T-cell (primary cell): ENCODE measurements around the gene ARHGAP25. TPM values are rescaled to one million over a fixed set of nuclear protein-coding genes. Genes with fewer than 3 reads are reported as not detected.

ENCODE experiments used
- ATAC-seq, 4 experiments: fragments of 200-7000 bp in 3 of 4; fragments of 150-1000 bp in 1 of 4; cut with Tn5 transposase; replicated peaks in 1 of 4; 1 replicate in 3 of 4; 2 replicates in 1 of 4; pipeline ENCODE4 v1.10.0; 2021; ENCODE audit warnings: moderate library complexity in 3 of 4, mild to moderate bottlenecking in 2 of 4, moderate number of reproducible peaks in 1 of 4
- CTCF ChIA-PET, 2 donors: fragments of 300-600 bp; sonication (Branson Sonifier 250); formaldehyde crosslinking; loops; one replicate each; lab custom pipeline; 2022; ENCODE audit warnings: antibody characterized with exemption in 2 of 2; lab: Charles Lee
- POLR2A ChIA-PET, 2 donors: fragments of 300-600 bp; sonication (Branson Sonifier 250); formaldehyde crosslinking; loops; one replicate each; lab custom pipeline; 2022; ENCODE audit warnings: antibody characterized with exemption in 2 of 2; lab: Charles Lee
- DNase-seq, 35 experiments: peaks; one replicate each; pipeline versions ENCODE4 v3.0.0 to v3.0.0-alpha.2; 2013 to 2023
- H3K27ac ChIP-seq: one replicate; pipeline ENCODE4 v1.5.1; 2013; ENCODE audit warnings: low read length
- H3K27me3 ChIP-seq, 2 experiments: replicated peaks in 1 of 2; 1 replicate in 1 of 2; 2 replicates in 1 of 2; pipeline versions ENCODE4 v1.6.1 to v1.7.0; 2013; ENCODE audit warnings: low read length in 1 of 2, mixed read lengths in 1 of 2; ENCODE audit not compliant: control insufficient read depth in 2 of 2, insufficient read depth in 2 of 2; ENCODE audit errors: extremely low read depth in 1 of 2
- H3K36me3 ChIP-seq, 2 donors: 1 replicate in 1 of 2; 2 replicates in 1 of 2; pipeline versions ENCODE4 v1.6.1 to v1.7.0; 2013; ENCODE audit warnings: low read length in 1 of 2; ENCODE audit not compliant: control insufficient read depth in 2 of 2, insufficient read depth in 1 of 2; ENCODE audit errors: extremely low read depth in 1 of 2
- H3K4me1 ChIP-seq, 2 experiments: 1 replicate in 1 of 2; 2 replicates in 1 of 2; pipeline versions ENCODE4 v1.6.1 to v1.7.0; 2013; ENCODE audit warnings: low read length in 2 of 2, mixed read lengths in 1 of 2; ENCODE audit not compliant: insufficient read depth in 2 of 2, control insufficient read depth in 1 of 2; ENCODE audit errors: extremely low read depth in 1 of 2
- H3K4me3 ChIP-seq, 2 donors: 1 replicate in 1 of 2; 2 replicates in 1 of 2; pipeline versions ENCODE4 v1.5.1 to v1.7.0; 2013; ENCODE audit warnings: mild to moderate bottlenecking in 2 of 2, low read length in 1 of 2, moderate library complexity in 1 of 2; ENCODE audit not compliant: control insufficient read depth in 1 of 2; ENCODE audit errors: extremely low read depth in 1 of 2
- H3K9me3 ChIP-seq: 2 replicates; pipeline ENCODE4 v1.7.0; 2013
- H3K27ac Mint-ChIP-seq, 2 donors: one replicate each; pipeline ENCODE4 v1.8.0; 2020 to 2021; ENCODE audit warnings: mild to moderate bottlenecking in 2 of 2, mixed read lengths in 2 of 2
- H3K27me3 Mint-ChIP-seq, 2 donors: one replicate each; pipeline ENCODE4 v1.8.0; 2021 to 2022; ENCODE audit warnings: mixed read lengths in 2 of 2
- H3K36me3 Mint-ChIP-seq: one replicate; pipeline ENCODE4 v1.8.0; 2021; ENCODE audit warnings: mixed read lengths
- H3K4me1 Mint-ChIP-seq, 3 donors: one replicate each; pipeline ENCODE4 v1.8.0; 2020 to 2022; ENCODE audit warnings: mixed read lengths in 3 of 3, mild to moderate bottlenecking in 1 of 3
- H3K4me3 Mint-ChIP-seq, 3 donors: one replicate each; pipeline ENCODE4 v1.8.0; 2020 to 2022; ENCODE audit warnings: mild to moderate bottlenecking in 3 of 3, mixed read lengths in 3 of 3, moderate library complexity in 3 of 3
- H3K9me3 Mint-ChIP-seq, 3 donors: one replicate each; pipeline ENCODE4 v1.8.0; 2020 to 2022; ENCODE audit warnings: mixed read lengths in 3 of 3
- WGBS: methylation state at CpG from one replicate; pipeline ENCODE4 v1.1.5; 2013; ENCODE audit warnings: missing lambda C conversion rate; ENCODE audit not compliant: insufficient coverage; 5-methylcytosine and 5-hydroxymethylcytosine counted together
- total RNA-seq, 35 experiments: library from RNA in 6 of 35; stranded (reverse) in 6 of 35; fragments of 120-200 nt in 1 of 35; gene quantifications; one replicate each; pipeline versions ENCODE4 v1.2.1 to v1.2.4 and lab custom pipeline; 2013 to 2026

Gene ARHGAP25
- total RNA-seq, 5 donors from 2014 or later (not counting 1 experiment from before 2014, with no cell fraction given): 103 to 134 (median 123) TPM

GRCh38 chr2:68828887-68829708 lies 94.5 kb downstream of the ARHGAP25 start:
- Histone ChIP-seq H3K4me3 (peak overlapping the region in 1 of 2 donors; percentile 4), H3K27ac (peak overlapping the region; percentile 80), H3K27me3 (no peaks in the 10 kb centered on the region), H3K4me1 (peaks cover 23 to 47% of the 10 kb centered on the region in 2 experiments), H3K36me3 (peaks cover 6 to 42% of the 10 kb centered on the region in 2 donors), H3K9me3 (no peaks in the 10 kb centered on the region)
- Mint-ChIP-seq H3K27me3 (no peaks in the 10 kb centered on the region), H3K36me3 (peaks cover 27% of the 10 kb centered on the region), H3K4me3 (peak overlapping the region; percentile 64 to 86 (median 64)), H3K9me3 (no peaks in the 10 kb centered on the region), H3K27ac (peak overlapping the region; percentile 96 to 99), H3K4me1 (peaks cover 63 to 81% (median 78%) of the 10 kb centered on the region in 3 donors)
- ATAC-seq: peak; percentile 75 to 88 (median 82)
- CTCF ChIA-PET: interaction anchor here (0.5 to 2.2 kb wide), 12 partner anchors 8 to 669 kb away, joined by 3 to 13 read pairs (median 3); partner anchors contain the start of gene ARHGAP25 (in 1 of the 2)
- peak; percentile 45 to 85 (median 72) for DNase-seq
- WGBS: 9% methylated on average over 9 of the region's 10 CpGs
- POLR2A ChIA-PET: interaction anchor here (0.5 to 1.0 kb wide), 4 partner anchors 79 to 94 kb away, joined by 3 to 5 read pairs (median 4); partner anchors contain the start of gene ARHGAP25 (in 1 of the 2)

- Mint-ChIP-seq H3K36me3 (peaks cover 21% of the 10 kb centered on the region), H3K4me1 (peaks cover 63 to 81% (median 78%) of the 10 kb centered on the region in 3 donors), H3K27me3 (no peaks in the 10 kb centered on the region), H3K4me3 (peak overlapping the region; percentile 64 to 86 (median 64)), H3K27ac (peak overlapping the region; percentile 96 to 99), H3K9me3 (no peaks in the 10 kb centered on the region)
- Histone ChIP-seq H3K4me3 (peak overlapping the region in 1 of 2 donors; percentile 4), H3K4me1 (peaks cover 23 to 47% of the 10 kb centered on the region in 2 experiments), H3K9me3 (no peaks in the 10 kb centered on the region), H3K36me3 (peaks cover 6 to 37% of the 10 kb centered on the region in 2 donors), H3K27me3 (no peaks in the 10 kb centered on the region), H3K27ac (peak overlapping the region; percentile 80)
- 25% methylated on average over 1 of the region's 2 CpGs for WGBS
- ATAC-seq (peak in 2 of 4 experiments; percentile 24 to 45), DNase-seq (peak in 2 of 35 experiments; percentile 10 to 46)
- CTCF ChIA-PET: interaction anchor here (0.6 to 2.2 kb wide), 10 partner anchors 10 to 366 kb away, joined by 3 to 13 read pairs (median 3); partner anchors contain the start of gene ARHGAP25 (in 1 of the 2)
- POLR2A ChIA-PET: interaction anchor here (0.5 to 1.0 kb wide), 4 partner anchors 80 to 95 kb away, joined by 3 to 5 read pairs (median 4); partner anchors contain the start of gene ARHGAP25 (in 1 of the 2)
These were observed 95.1 kb downstream of the ARHGAP25 start for GRCh38 chr2:68829749-68830148.

DNA sequence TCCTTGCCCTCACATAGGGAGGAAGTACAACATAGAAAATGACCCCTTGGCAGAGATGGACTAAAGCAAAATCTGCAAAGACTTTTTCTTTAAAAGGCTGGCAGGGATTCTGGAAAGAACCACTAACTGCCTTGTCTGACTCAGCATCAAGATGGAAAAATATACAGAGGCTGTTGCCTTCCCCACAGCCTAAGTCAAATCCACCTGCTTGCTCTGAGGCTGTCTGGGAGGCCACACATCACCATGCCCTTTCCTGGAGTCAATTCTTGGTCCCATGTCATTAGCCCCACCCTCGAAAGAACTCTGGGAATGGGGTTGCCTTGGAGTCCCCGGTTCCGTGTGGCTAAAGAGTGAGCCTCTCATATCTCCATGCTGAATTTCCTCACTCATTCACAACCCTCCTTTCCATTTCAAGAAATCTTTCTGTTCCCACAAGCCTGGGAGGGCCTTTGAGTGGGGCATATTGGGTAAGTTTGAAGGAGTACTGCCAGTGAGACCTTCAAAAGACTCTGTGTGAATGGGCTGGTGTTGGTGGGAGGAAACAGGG lies 97.1 kb downstream of the ARHGAP25 start:
- no peaks in the 10 kb centered on the region for H3K9me3 ChIP-seq
- peak overlapping the region; percentile 10 for H3K27ac ChIP-seq
- no peaks in the 10 kb centered on the region for H3K27me3 ChIP-seq
- peaks cover 4 to 17% of the 10 kb centered on the region in 2 donors for H3K36me3 ChIP-seq
- Mint-ChIP-seq H3K27ac (peak overlapping the region; percentile 86 to 96), H3K9me3 (no peaks in the 10 kb centered on the region), H3K36me3 (peaks cover 2% of the 10 kb centered on the region), H3K4me1 (peaks cover 63 to 85% (median 66%) of the 10 kb centered on the region in 3 donors), H3K4me3 (peak overlapping the region in 2 of 3 donors; percentile 5 to 56), H3K27me3 (no peaks in the 10 kb centered on the region)
- no peak for ATAC-seq
- WGBS: no CpG with 5 or more reads among the region's 3 CpGs
- peaks cover 23 to 53% of the 10 kb centered on the region in 2 experiments for H3K4me1 ChIP-seq
- CTCF ChIA-PET: no interaction called here
- no peak for DNase-seq
- H3K4me3 ChIP-seq: no peak overlapping the region
- POLR2A ChIA-PET: no interaction called here

DNA sequence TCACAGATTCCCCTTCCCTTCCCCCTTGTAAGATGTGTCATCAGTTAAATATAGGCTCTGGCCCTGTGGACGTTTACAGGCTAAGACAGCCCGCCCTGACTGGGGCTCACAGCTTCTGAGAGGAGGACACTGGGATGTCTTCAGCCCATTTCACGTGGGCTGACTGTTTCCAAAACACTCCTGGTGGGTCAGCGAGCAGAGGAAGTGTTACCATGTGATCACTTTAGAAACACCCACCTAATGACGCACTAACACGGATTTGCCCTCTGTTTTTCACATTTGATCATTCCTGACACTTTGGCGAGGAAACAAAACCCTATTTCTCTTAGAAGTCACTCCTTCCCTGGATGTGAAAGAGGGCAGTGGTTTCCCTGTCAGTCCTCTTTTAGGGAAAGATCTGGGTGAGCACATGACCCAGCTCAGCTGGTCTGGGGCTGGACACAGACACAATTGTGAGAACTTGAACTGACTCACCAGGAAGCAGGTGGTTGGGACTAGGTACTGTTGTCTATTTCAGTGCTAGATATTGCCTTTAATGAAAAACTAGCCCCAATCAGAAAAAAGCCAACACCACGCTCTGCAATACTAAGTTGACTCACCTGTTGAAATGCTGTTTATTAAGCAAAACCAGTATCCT lies 97.7 kb downstream of the ARHGAP25 start:
- Mint-ChIP-seq H3K27me3 (no peaks in the 10 kb centered on the region), H3K4me1 (peaks cover 64 to 88% (median 67%) of the 10 kb centered on the region in 3 donors), H3K9me3 (no peaks in the 10 kb centered on the region), H3K36me3 (no peaks in the 10 kb centered on the region), H3K4me3 (peak overlapping the region; percentile 13 to 56 (median 17)), H3K27ac (peak overlapping the region; percentile 86 to 96)
- H3K36me3 ChIP-seq: peaks cover 0 to 12% of the 10 kb centered on the region in 2 donors
- no peaks in the 10 kb centered on the region for H3K9me3 ChIP-seq
- H3K4me3 ChIP-seq: no peak overlapping the region
- no peaks in the 10 kb centered on the region for H3K27me3 ChIP-seq
- POLR2A ChIA-PET: no interaction called here
- H3K27ac ChIP-seq: peak overlapping the region; percentile 10
- ATAC-seq (peak; percentile 13 to 38 (median 21)), DNase-seq (peak in 12 of 35 experiments; percentile 3 to 46 (median 12))
- H3K4me1 ChIP-seq: peaks cover 23 to 58% of the 10 kb centered on the region in 2 experiments
- CTCF ChIA-PET: interaction anchor here in 1 of 2 donors (0.7 kb wide), 1 partner anchor 367 kb away, joined by 10 read pairs; no protein-coding TSS in a partner anchor
- WGBS: 33% methylated on average over 3 of the region's 8 CpGs

GRCh38 chr2:68833162-68833561 lies 98.6 kb downstream of the ARHGAP25 start:
- no peak overlapping the region for H3K27ac ChIP-seq
- no CpG with 5 or more reads among the region's 2 CpGs for WGBS

More at GRCh38 chr2:68833162-68833561, 98.6 kb downstream of the ARHGAP25 start:
- Mint-ChIP-seq H3K27me3 (no peaks in the 10 kb centered on the region), H3K27ac (peak overlapping the region in 1 of 2 donors; percentile 96), H3K36me3 (no peaks in the 10 kb centered on the region), H3K9me3 (no peaks in the 10 kb centered on the region), H3K4me3 (peak overlapping the region in 1 of 3 donors; percentile 56), H3K4me1 (peaks cover 60 to 88% (median 69%) of the 10 kb centered on the region in 3 donors)
- DNase-seq (no peak), ATAC-seq (no peak)
- H3K27me3 ChIP-seq: no peaks in the 10 kb centered on the region
- peaks cover 23 to 51% of the 10 kb centered on the region in 2 experiments for H3K4me1 ChIP-seq
- ChIA-PET CTCF (no interaction called here), POLR2A (no interaction called here)
- H3K36me3 ChIP-seq: peaks cover 0 to 3% of the 10 kb centered on the region in 2 donors
- H3K9me3 ChIP-seq: no peaks in the 10 kb centered on the region
- no peak overlapping the region for H3K4me3 ChIP-seq
